HG03039 (cell line): ENCODE results near the gene ANKRD16.
"Not testable (repeated sequence)": the region's sequence is repeated elsewhere in the genome, so short reads cannot be mapped to it uniquely, and the experiment has no call there.

Experiments used
- ATAC-seq: cut with Tn5 transposase; IDR thresholded peaks from one replicate; pipeline ENCODE4 v1.9.1; 2021; ENCODE audit warnings: mild to moderate bottlenecking, moderate library complexity; ENCODE audit not compliant: unreplicated experiment

The ANKRD16 gene

GRCh38 chr10:5889624-5890451 lies at the start of gene ANKRD16, which contains the start of gene FBH1:
TSS of gene ANKRD16 (minus strand) at chr10:5889893. CDS start at chr10:5889354, 539 bp downstream.
TSS of gene FBH1 (plus strand) at chr10:5890243. CDS start at chr10:5890346, 103 bp downstream.
- ATAC-seq = peak; percentile 80

GRCh38 chr10:5938291-5938690 lies 48.6 kb upstream of the ANKRD16 start:
- ATAC-seq = no peak

- no peak for ATAC-seq
These were observed 47.3 kb upstream of the ANKRD16 start for GRCh38 chr10:5937016-5937415.

GRCh38 chr10:5935628-5936027 lies 45.9 kb upstream of the ANKRD16 start:
- no peak for ATAC-seq

DNA sequence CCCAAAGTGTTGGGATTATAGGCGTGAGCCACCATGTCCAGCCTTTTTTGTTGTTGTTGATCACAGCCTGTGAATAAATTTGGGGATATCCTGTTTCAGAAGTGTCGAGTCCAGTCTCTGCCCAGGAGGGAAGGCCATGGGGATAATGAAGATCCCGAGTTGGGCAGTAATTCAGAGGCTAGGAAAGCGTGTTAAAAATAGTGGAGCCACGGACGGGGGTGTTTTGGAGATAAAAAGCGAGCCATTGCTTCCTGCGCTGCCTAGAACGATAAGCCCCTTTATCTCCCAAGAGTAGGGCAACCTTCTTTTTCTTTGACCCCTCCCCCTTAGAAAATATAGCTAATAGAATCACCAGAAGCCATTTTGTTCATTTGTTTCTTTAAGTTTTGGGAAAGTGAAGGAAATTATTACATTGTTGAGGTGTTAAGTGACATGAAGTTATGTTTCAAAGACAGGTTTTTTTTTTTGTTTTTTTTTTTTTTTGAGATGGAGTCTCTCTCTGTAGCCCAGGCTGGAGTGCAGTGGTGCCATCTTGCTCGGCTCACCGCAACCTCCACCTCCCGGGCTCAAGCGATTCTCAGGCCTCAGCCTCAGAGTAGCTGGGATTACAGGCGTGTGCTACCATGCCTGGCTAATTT lies 44.3 kb upstream of the ANKRD16 start:
- no peak for ATAC-seq

DNA sequence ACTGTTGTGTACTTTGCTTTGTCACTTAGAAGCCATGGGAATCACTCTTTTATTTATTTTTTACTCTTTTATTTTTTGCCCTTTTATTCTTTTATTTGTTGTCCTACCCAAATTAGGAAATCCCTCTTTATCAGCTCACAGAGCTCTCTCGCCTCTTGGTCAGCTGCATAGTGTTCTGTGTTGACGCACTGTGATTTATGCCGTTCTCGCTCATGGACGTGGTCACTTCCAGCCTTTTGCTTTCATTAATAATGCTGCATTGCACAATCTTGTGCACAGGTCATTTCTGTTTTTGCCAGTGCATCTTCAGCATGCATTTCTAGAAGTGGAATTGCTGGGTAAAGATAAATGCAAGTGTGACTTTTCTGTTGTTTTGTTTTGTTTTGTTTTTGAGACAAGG lies 42.7 kb upstream of the ANKRD16 start:
- no peak for ATAC-seq

GRCh38 chr10:5930272-5930671 lies 40.6 kb upstream of the ANKRD16 start:
- ATAC-seq = no peak

DNA sequence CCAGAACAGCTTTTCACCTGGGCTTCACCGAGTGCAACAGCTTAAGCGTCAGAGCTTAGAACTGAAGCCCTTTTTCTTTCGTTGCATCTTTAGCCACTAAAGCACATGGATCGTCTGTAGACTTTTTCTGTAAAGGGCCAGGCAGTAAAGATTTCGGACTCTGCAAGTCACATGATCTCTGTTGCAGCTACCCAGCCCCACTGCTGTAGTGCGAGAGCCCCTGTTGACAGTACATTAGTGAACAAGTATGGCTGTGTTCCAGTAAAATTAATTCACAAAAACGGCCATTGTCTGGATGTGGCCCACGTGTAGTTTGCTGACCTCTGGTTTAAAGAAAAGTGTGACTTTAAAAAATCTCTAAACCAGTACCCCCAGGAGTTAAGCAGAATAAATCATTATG lies 39.7 kb upstream of the ANKRD16 start:
- no peak for ATAC-seq

GRCh38 chr10:5927306-5927705 lies 37.6 kb upstream of the ANKRD16 start:
- no peak for ATAC-seq

DNA sequence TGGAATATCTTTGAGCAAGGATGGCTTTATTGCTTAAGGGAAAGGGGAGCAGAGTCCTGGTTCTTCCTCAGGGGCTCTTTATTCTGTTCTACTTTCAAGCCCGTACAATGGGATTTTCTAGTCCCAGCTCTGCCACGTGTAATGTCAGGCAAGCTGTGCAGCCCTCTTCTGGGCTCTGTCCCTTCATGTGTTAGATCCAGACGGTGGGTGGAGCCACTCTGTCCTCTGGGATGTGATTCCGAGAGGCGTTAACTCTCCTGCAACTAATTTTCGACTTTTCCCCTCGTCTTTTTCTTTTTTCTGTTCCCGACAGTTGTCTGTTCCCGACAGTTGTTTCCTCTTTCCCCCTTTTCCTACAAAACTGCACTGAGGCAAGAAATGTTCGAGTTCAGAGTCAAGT lies 35.2 kb upstream of the ANKRD16 start:
- ATAC-seq = no peak

DNA sequence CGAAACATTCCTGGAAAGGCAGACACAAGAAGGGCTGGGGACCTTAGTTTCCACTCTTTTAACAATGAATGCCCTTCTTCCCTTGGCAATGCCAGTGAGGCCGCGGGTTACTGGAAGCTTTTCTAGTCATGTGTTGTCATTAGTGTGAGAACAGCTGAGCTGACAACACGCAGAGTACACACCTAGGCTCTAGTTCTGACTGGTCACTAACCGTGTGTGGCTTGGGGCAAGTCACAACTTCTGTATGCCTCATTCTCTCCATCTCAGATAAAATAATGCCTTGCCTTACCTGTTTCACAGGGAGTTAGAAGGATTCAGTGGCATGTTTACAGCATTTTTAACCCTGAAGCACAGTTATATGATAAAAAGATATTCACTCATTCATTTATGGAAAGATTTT lies 32.1 kb upstream of the ANKRD16 start:
- ATAC-seq = no peak

GRCh38 chr10:5919568-5919967 lies 29.9 kb upstream of the ANKRD16 start:
- no peak for ATAC-seq

- no peak for ATAC-seq
These were observed 29.1 kb upstream of the ANKRD16 start for GRCh38 chr10:5918763-5919162.

- no peak for ATAC-seq
These were observed 27.6 kb upstream of the ANKRD16 start for GRCh38 chr10:5917305-5917704.

DNA sequence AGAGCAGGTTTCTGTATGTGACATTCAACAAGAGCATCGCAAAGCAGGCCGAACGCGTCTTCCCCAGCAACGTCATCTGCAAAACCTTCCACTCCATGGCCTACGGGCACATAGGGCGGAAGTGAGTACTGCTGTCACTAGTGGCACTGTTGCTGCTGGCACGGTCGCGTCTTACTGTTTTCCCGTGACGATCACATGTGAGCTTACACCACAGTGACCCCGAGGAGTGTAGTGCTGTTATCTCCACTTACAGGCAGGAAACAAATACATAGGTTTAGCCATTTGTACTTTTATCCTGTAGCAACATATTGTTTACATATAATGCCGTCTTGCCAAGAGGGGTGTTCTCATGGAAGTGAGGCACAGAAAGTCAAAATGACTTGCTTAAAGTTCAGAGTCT lies 25.8 kb upstream of the ANKRD16 start:
- ATAC-seq = no peak

GRCh38 chr10:5913736-5914135 lies 24.0 kb upstream of the ANKRD16 start:
- ATAC-seq = no peak

DNA sequence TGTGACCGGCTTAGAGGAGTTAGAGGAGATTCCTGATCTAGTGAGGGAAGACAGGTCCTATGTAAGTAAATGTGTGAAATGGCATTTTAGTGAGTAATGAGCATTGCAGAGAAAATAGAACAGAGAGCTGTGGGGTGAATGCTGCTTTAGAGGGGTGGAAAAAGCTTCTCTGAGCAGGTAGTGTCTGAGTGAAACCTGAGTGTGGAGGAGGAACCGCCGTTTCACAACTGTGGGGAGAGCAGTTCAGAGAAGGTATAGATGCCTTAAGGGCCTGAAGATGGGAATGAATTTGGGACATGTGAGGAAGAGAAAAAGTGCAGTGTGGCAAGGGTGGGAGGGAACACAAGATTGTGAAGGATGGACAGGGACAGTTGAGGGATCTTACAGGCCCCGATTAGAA lies 22.0 kb upstream of the ANKRD16 start:
- no peak for ATAC-seq

DNA sequence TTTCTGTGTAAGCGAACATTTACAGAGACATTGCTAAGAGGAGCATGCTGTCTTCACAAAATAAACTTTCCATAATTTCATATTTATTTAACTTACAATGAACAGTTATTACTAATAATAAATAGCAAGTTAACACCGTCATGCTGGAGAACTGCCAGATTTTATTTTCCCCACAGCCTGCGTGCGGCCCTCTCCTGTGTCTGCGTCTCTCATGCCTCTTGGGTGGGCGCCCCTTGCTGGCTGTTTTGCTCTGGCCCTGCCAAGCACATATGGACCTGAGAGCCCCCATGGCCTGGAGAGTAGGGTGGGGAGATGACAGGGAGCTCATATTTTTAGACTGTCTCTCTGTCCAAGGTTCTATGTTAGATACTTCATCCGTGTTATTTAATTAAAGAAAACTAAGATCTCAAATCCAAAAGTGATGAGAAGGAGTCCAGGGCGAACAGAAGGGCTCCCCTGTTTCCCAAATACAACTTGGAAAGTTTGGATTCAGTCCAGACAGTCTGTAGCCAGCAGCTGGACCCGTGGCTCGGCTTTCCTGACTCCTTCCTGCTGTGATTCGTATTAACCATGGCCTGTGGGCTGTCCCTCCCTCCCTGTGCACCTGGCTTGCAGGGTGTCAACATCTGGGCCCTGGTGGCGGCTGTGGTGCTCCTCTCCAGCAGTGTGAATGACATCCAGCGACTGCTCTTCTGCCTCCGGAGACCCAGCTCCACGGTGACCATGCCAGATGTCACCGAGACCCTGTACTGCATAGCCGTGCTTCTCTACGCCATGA lies 20.8 kb upstream of the ANKRD16 start:
- no peak for ATAC-seq

DNA sequence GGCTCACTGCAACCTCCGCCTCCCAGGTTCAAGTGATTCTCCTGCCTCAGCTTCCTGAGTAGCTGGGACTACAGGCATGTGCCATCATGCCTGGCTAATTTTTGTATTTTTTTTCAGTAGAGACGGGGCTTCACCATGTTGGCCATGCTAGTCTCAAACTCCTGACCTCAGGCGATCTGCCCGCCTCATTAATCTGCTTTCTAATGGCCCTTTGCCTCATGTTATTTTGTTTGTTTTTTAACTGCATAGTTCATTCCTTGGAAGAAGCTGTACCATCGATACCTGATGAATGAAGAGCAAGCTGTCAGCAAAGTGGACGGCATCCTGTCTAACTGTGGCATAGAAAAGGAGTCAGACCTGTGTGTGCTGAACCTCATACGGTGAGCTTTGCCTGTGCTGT lies 19.0 kb upstream of the ANKRD16 start:
- ATAC-seq = not testable (repeated sequence)

- no peak for ATAC-seq
These were observed 17.0 kb upstream of the ANKRD16 start for GRCh38 chr10:5906651-5907050.

- ATAC-seq = no peak
These were observed 16.3 kb upstream of the ANKRD16 start for GRCh38 chr10:5905854-5906507.
